Central memory CD8-positive, alpha-beta T cell (primary cell): ENCODE measurements around the gene TBC1D22A.

Source experiments
- ATAC-seq: fragments of 150-1000 bp; cut with Tn5 transposase; replicated peaks from 2 replicates; pipeline ENCODE4 v1.10.0; 2022; ENCODE audit warnings: mild to moderate bottlenecking, moderate FRiP score, moderate number of reproducible peaks; ENCODE audit not compliant: poor library complexity, severe bottlenecking; ENCODE audit errors: extremely low read depth
- DNase-seq, 2 donors: peaks; one replicate each; pipeline ENCODE4 v3.0.0; 2021; ENCODE audit warnings: low spot score in 2 of 2
- H3K27ac Mint-ChIP-seq: one replicate; pipeline ENCODE4 v1.8.0; 2022; ENCODE audit warnings: low read depth, mild to moderate bottlenecking, moderate library complexity, mixed read lengths
- H3K27me3 Mint-ChIP-seq: one replicate; pipeline ENCODE4 v1.8.0; 2022; ENCODE audit warnings: mixed read lengths
- H3K36me3 Mint-ChIP-seq: one replicate; pipeline ENCODE4 v1.8.0; 2022; ENCODE audit warnings: mild to moderate bottlenecking, moderate library complexity, mixed read lengths; ENCODE audit not compliant: insufficient read depth
- H3K4me1 Mint-ChIP-seq: one replicate; pipeline ENCODE4 v1.8.0; 2022; ENCODE audit warnings: mixed read lengths
- H3K4me3 Mint-ChIP-seq: one replicate; pipeline ENCODE4 v1.8.0; 2022; ENCODE audit warnings: mild to moderate bottlenecking, moderate library complexity, mixed read lengths
- H3K9me3 Mint-ChIP-seq: one replicate; pipeline ENCODE4 v1.8.0; 2022; ENCODE audit warnings: mixed read lengths

The TBC1D22A gene

GRCh38 chr22:47175151-47176025, 412.9 kb downstream of the TBC1D22A start:
- DNase-seq = no peak
- no peaks in the 10 kb centered on the region for H3K27me3 Mint-ChIP-seq

GRCh38 chr22:47176026-47176389, 413.6 kb downstream of the TBC1D22A start:
- Mint-ChIP-seq H3K36me3 (peaks cover 14% of the 10 kb centered on the region), H3K4me3 (no peak overlapping the region), H3K9me3 (no peaks in the 10 kb centered on the region), H3K27me3 (no peaks in the 10 kb centered on the region), H3K4me1 (no peaks in the 10 kb centered on the region), H3K27ac (no peak overlapping the region)
- no peak for ATAC-seq
- no peak for DNase-seq

More at GRCh38 chr22:47175151-47176025, 412.9 kb downstream of the TBC1D22A start:
- no peaks in the 10 kb centered on the region for H3K9me3 Mint-ChIP-seq
- no peak overlapping the region for H3K4me3 Mint-ChIP-seq
- peaks cover 14% of the 10 kb centered on the region for H3K36me3 Mint-ChIP-seq
- H3K4me1 Mint-ChIP-seq = no peaks in the 10 kb centered on the region
- H3K27ac Mint-ChIP-seq = no peak overlapping the region
- no peak for ATAC-seq

DNA sequence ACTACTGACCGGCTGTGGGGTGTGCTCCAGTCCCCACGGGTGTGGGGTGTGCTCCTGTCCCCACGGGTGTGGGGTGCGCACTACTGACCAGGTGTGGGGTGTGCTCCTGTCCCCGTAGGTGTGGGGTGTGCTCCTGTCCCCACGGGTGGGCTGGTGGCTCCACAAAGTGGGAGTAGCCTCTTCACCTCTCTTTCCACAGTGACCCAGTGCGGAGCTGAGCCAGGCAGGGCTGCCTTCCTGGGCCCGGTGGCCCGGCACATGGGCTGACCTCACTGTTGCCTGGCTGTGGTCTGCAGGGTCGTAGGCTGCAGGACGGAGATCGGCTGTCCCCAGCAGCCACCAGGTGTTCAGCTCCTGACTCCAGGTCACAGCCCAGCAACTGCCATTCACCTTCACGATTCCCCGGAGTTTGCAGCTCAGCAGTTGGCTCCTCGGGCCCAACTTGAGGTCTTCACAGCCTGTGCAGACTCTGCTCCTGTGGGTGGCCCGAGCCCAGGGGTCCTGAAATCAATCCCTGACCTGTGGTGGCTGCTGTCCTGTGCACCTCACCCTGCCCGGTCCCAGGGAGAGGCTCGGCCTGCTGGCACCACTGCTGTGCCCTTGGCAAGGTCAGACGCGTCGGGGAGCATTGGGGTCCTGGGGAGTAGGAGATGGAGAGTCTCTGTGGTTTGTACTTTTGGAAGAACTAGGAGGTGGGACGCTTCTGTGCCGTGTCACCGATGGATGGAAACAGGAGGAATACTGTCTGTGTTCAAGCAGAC, 414.3 kb downstream of the TBC1D22A start:
- H3K36me3 Mint-ChIP-seq = peaks cover 15% of the 10 kb centered on the region
- no peak for DNase-seq
- no peaks in the 10 kb centered on the region for H3K4me1 Mint-ChIP-seq
- no peak for ATAC-seq
- no peaks in the 10 kb centered on the region for H3K9me3 Mint-ChIP-seq
- H3K27me3 Mint-ChIP-seq = no peaks in the 10 kb centered on the region
- H3K27ac Mint-ChIP-seq = no peak overlapping the region
- H3K4me3 Mint-ChIP-seq = no peak overlapping the region

DNA sequence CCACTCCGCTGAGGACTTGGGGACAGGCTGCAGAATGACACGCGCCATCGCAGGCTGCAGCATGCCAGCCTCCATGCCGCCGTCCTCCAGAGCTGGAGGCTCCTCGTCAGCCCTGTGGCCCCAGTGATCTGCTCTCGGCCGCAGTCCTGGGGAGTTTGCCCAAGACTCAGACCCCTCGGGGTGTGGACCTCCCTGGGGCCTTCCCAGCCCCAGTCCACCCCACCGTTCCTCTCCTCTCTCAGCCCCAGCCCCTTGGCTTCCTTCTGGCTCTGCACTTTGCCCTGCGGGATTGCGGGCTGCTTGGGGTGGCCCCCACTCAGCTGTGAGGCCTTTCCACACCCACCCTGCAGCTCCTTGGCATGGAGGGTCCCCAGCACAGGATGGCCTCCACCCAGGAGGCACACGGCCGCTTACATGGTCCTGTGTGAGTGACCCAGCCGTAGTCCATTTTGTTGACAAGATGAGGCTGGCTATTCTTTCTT, 414.9 kb downstream of the TBC1D22A start:
- DNase-seq = no peak
- Mint-ChIP-seq H3K9me3 (no peaks in the 10 kb centered on the region), H3K36me3 (peaks cover 15% of the 10 kb centered on the region), H3K4me3 (no peak overlapping the region), H3K4me1 (no peaks in the 10 kb centered on the region), H3K27ac (no peak overlapping the region), H3K27me3 (no peaks in the 10 kb centered on the region)
- ATAC-seq = no peak

DNA sequence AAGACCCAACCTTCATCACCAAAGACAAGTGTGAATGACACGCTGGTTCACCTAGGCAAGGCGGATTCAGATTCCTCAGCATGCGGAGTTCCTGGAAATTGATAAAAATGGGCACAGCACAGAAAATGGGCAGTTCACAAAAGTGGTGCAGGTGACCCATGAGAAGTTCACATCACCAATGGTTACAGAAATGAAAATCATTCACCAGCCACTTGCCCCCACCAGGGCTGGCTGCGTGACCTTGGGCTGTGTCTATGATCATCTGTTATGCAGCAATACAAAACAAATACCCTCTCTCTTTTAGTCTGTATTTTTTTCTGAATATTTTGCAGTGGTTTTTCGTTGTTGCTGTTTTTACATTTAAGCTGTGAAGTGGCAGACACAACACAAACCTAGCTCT, 415.9 kb downstream of the TBC1D22A start:
- no peaks in the 10 kb centered on the region for H3K4me1 Mint-ChIP-seq

DNA sequence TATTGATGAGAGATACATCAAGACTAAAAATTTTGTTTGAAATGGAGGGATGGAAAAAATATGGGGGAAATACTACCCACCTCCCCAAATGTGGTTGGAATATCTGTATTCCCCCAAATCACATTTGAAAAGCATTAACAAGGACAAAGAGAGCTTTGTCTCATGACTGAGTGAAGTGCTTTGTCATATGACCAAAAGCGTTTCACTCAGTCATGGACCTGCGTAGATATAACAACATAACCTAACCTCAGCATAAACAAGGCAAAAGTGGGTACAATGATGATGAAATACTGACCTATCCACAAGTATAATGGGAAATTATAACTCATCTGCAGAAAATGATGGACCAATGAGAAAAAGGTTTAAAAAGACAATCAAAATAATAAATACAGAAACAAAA, 418.3 kb downstream of the TBC1D22A start:
- peaks cover 12% of the 10 kb centered on the region for H3K36me3 Mint-ChIP-seq
- DNase-seq = no peak
- H3K9me3 Mint-ChIP-seq = peaks cover 20% of the 10 kb centered on the region

More for the DNA sequence above, 415.9 kb downstream of the TBC1D22A start:
- peaks cover 5% of the 10 kb centered on the region for H3K9me3 Mint-ChIP-seq
- no peak overlapping the region for H3K4me3 Mint-ChIP-seq
- peaks cover 16% of the 10 kb centered on the region for H3K36me3 Mint-ChIP-seq
- no peak overlapping the region for H3K27ac Mint-ChIP-seq
- no peaks in the 10 kb centered on the region for H3K27me3 Mint-ChIP-seq
- no peak for ATAC-seq
- no peak for DNase-seq

DNA sequence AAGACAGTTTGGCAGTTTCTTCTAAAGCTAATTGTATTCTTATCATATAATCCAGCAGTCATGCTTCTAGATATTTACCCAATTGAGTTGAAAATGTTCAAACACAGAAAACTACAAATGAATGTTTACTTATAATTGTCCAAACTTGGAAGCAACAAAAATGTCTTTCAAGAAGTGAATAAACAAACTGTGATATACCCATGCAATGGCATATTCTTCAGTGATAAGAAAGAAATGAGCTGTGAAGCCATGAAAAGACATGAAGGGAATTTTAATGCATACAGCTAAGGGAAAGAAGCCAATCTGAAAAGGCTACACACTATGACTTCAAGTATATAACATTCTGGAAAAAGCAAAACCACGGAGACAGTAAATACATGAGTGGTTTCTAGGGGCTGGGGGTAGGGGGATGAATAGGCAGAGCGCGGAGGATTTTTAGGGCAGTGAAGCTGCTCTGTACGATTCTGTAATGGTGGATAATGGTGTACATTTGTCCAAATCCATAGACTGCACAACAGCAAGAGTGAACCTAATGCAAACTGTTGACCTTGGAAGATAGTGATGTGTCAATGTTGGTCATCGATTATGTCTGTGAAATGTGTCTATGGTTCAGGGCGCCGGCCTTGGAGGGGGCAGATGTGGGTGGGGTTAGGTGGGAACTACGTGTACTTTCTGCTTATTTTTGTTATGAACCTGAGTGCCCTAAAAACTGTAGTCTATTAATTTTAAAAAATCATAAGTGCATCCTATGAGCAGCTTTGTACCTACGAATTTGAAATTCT, 424.9 kb downstream of the TBC1D22A start:
- DNase-seq (no peak), ATAC-seq (no peak)
- Mint-ChIP-seq H3K4me3 (no peak overlapping the region), H3K27ac (no peak overlapping the region), H3K4me1 (no peaks in the 10 kb centered on the region), H3K9me3 (peaks cover 22% of the 10 kb centered on the region), H3K36me3 (peaks cover 14% of the 10 kb centered on the region), H3K27me3 (no peaks in the 10 kb centered on the region)

More for the DNA sequence above, 418.3 kb downstream of the TBC1D22A start:
- H3K4me1 Mint-ChIP-seq = no peaks in the 10 kb centered on the region
- H3K27me3 Mint-ChIP-seq = no peaks in the 10 kb centered on the region
- H3K27ac Mint-ChIP-seq = no peak overlapping the region
- ATAC-seq = no peak
- H3K4me3 Mint-ChIP-seq = no peak overlapping the region

- H3K36me3 Mint-ChIP-seq = peaks cover 12% of the 10 kb centered on the region
- no peak overlapping the region for H3K27ac Mint-ChIP-seq
- no peak for ATAC-seq
- no peaks in the 10 kb centered on the region for H3K4me1 Mint-ChIP-seq
- no peak overlapping the region for H3K4me3 Mint-ChIP-seq
- DNase-seq = no peak
- H3K9me3 Mint-ChIP-seq = peaks cover 17% of the 10 kb centered on the region
- H3K27me3 Mint-ChIP-seq = no peaks in the 10 kb centered on the region
These were observed 426.0 kb downstream of the TBC1D22A start for GRCh38 chr22:47188261-47189055.

- H3K4me1 Mint-ChIP-seq = no peaks in the 10 kb centered on the region
- H3K27ac Mint-ChIP-seq = no peak overlapping the region
- H3K36me3 Mint-ChIP-seq = peaks cover 9% of the 10 kb centered on the region
- H3K27me3 Mint-ChIP-seq = no peaks in the 10 kb centered on the region
- ATAC-seq (no peak), DNase-seq (no peak)
- H3K4me3 Mint-ChIP-seq = no peak overlapping the region
- peaks cover 17% of the 10 kb centered on the region for H3K9me3 Mint-ChIP-seq
These were observed 426.8 kb downstream of the TBC1D22A start for GRCh38 chr22:47189056-47189916.

- peaks cover 7% of the 10 kb centered on the region for H3K36me3 Mint-ChIP-seq
- peaks cover 6% of the 10 kb centered on the region for H3K9me3 Mint-ChIP-seq
- no peak overlapping the region for H3K4me3 Mint-ChIP-seq
- DNase-seq = no peak
- H3K4me1 Mint-ChIP-seq = no peaks in the 10 kb centered on the region
- no peak overlapping the region for H3K27ac Mint-ChIP-seq
- H3K27me3 Mint-ChIP-seq = no peaks in the 10 kb centered on the region
- no peak for ATAC-seq
These were observed 428.0 kb downstream of the TBC1D22A start for GRCh38 chr22:47190276-47190956.
